ENCODE results near the gene KDM1B.
"Not testable (repeated sequence)": the region's sequence is repeated elsewhere in the genome, so short reads cannot be mapped to it uniquely, and the experiment has no call there.

DNA sequence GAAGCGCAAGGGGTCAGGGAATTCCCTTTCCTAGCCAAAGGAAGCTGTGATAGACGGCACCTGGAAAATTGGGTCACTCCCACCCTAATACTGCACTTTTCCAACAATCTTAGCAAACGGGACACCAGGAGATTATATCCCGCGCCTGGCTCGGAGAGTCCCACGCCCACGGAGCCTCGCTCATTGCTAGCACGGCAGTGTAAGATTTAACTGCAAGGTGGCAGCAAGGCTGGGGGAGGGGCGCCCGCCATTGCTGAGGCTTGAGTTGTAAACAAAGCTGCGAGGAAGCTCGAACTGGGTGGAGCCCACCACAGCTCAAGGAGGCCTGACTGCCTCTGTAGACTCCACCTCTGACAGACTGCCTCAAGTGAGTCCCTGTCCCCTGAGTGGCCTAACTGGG, 73.4 kb downstream of the KDM1B start:
- not testable (repeated sequence) for TF ChIP-seq RAD21 (IDR thresholded peaks at IDR 0.05; ENCODE audit: low read length)
- TF ChIP-seq, protein P1, sequence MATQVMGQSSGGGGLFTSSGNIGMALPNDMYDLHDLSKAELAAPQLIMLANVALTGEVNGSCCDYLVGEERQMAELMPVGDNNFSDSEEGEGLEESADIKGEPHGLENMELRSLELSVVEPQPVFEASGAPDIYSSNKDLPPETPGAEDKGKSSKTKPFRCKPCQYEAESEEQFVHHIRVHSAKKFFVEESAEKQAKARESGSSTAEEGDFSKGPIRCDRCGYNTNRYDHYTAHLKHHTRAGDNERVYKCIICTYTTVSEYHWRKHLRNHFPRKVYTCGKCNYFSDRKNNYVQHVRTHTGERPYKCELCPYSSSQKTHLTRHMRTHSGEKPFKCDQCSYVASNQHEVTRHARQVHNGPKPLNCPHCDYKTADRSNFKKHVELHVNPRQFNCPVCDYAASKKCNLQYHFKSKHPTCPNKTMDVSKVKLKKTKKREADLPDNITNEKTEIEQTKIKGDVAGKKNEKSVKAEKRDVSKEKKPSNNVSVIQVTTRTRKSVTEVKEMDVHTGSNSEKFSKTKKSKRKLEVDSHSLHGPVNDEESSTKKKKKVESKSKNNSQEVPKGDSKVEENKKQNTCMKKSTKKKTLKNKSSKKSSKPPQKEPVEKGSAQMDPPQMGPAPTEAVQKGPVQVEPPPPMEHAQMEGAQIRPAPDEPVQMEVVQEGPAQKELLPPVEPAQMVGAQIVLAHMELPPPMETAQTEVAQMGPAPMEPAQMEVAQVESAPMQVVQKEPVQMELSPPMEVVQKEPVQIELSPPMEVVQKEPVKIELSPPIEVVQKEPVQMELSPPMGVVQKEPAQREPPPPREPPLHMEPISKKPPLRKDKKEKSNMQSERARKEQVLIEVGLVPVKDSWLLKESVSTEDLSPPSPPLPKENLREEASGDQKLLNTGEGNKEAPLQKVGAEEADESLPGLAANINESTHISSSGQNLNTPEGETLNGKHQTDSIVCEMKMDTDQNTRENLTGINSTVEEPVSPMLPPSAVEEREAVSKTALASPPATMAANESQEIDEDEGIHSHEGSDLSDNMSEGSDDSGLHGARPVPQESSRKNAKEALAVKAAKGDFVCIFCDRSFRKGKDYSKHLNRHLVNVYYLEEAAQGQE (IDR thresholded peaks at IDR 0.05; ENCODE audit: low read depth, low read length), result not testable (repeated sequence)
- TF ChIP-seq, protein P2, sequence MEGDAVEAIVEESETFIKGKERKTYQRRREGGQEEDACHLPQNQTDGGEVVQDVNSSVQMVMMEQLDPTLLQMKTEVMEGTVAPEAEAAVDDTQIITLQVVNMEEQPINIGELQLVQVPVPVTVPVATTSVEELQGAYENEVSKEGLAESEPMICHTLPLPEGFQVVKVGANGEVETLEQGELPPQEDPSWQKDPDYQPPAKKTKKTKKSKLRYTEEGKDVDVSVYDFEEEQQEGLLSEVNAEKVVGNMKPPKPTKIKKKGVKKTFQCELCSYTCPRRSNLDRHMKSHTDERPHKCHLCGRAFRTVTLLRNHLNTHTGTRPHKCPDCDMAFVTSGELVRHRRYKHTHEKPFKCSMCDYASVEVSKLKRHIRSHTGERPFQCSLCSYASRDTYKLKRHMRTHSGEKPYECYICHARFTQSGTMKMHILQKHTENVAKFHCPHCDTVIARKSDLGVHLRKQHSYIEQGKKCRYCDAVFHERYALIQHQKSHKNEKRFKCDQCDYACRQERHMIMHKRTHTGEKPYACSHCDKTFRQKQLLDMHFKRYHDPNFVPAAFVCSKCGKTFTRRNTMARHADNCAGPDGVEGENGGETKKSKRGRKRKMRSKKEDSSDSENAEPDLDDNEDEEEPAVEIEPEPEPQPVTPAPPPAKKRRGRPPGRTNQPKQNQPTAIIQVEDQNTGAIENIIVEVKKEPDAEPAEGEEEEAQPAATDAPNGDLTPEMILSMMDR (IDR thresholded peaks at IDR 0.05), result not testable (repeated sequence)

All from SK-N-SH (cell line).